ENCODE measurements around the gene RFFL.

RFFL gene

GRCh38 chr17:34958438-34958837, 105.1 kb downstream of the RFFL start:
- no peak for DNase-seq

Data from activated CD4-positive, CD25-positive, alpha-beta regulatory T cell treated with anti-CD3 and anti-CD28 coated beads, Interleukin-2, amount 50 U/mL, for 72 hours (primary cell).